ENCODE measurements around the gene CBY3. TPM values are rescaled to one million over a fixed set of nuclear protein-coding genes. Genes with fewer than 3 reads are reported as not detected.

The CBY3 gene
- total and polyA plus RNA-seq, 2 of the 4 experiments (the other 2 are of a cell fraction), result 0.18 TPM; not detected in 1

DNA sequence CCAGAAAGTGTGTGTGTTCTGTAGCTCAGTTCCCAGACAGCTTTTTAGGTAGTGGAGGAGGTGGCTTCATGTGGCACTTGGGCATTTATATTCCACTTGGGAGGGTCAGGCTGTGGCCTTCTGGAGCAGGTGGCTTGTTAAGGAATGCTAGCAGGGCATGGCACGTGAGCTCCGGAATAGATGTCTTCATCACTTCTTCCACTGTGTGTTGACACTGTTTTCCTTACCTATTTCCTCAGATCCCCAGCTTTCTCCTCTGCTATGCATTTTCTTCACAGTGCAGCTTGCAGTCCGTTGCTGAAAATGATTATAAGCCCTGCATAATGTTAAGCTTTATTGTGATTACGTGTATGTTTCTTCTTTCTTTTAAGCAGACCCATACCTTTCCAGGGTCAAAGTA lies 48.5 kb upstream of the CBY3 start:
- Histone ChIP-seq H3K27ac (ENCODE audit: insufficient read depth, low read length) (no peak overlapping the region), H3K4me3 (ENCODE audit: insufficient read depth, low read depth, low read length) (no peak overlapping the region), H3K56ac (ENCODE audit: extremely low read depth, insufficient read depth, low read length) (no peak overlapping the region), H4K5ac (ENCODE audit: low read depth, low read length) (no peak overlapping the region), H3K9me3 (ENCODE audit: control insufficient read depth, insufficient read depth, low read length) (no peaks in the 10 kb centered on the region), H3K23ac (ENCODE audit: low read depth, low read length) (no peak overlapping the region), H4K8ac (ENCODE audit: low read depth in 2 of 2, low read length in 2 of 2) (no peak overlapping the region), H2AK9ac (replicated peaks; ENCODE audit: low read depth, low read length, poor library complexity) (no peak overlapping the region), H3K14ac (replicated peaks; ENCODE audit: low read depth, low read length) (no peak overlapping the region), H3K36me3 (ENCODE audit: control insufficient read depth, insufficient read depth, low read length) (peaks cover 39% of the 10 kb centered on the region), H2BK20ac (ENCODE audit: low read depth, low read length) (no peak overlapping the region), H3K9me1 (ENCODE audit: insufficient read depth, low read length) (peaks cover 3% of the 10 kb centered on the region; the same call in 1 of the 2 replicates), H4K20me1 (ENCODE audit: insufficient read depth, low read length) (peaks cover 11% of the 10 kb centered on the region), H2AFZ (replicated peaks; ENCODE audit: low read length, poor library complexity) (no peak overlapping the region), H4K91ac (ENCODE audit: insufficient read depth, low read depth, low read length) (no peak overlapping the region), H2BK5ac (ENCODE audit: low read depth, low read length, poor library complexity, severe bottlenecking) (no peak overlapping the region), H3K9ac (ENCODE audit: low read depth, low read length) (no peak overlapping the region), H3K79me1 (ENCODE audit: low read depth in 1 of 2, low read length in 2 of 2) (peaks cover 13 to 24% of the 10 kb centered on the region in 2 experiments), H3K4me1 (ENCODE audit: control insufficient read depth, insufficient read depth, low read length) (peaks cover 6% of the 10 kb centered on the region), H3K27me3 (ENCODE audit: control insufficient read depth, insufficient read depth, low read length) (no peaks in the 10 kb centered on the region), H3K4ac (ENCODE audit: low read depth, low read length) (no peak overlapping the region), H3K18ac (ENCODE audit: low read depth, low read length) (no peak overlapping the region), H2AK5ac (ENCODE audit: low read depth, low read length) (no peak overlapping the region), H2BK15ac (ENCODE audit: low read depth, low read length) (no peak overlapping the region), H2BK120ac (ENCODE audit: low read depth, low read length) (no peak overlapping the region), H3K4me2 (ENCODE audit: low read depth, low read length) (no peak overlapping the region)
- POLR2A ChIA-PET (ENCODE audit: unreplicated experiment), result no interaction called here
- TF ChIP-seq FOS (IDR thresholded peaks at IDR 0.05; ENCODE audit: low read depth, low read length), result no peak
- TF ChIP-seq SMC3 (IDR thresholded peaks at IDR 0.05; ENCODE audit: low read depth, low read length), result no peak
- TF ChIP-seq RCOR1 (IDR thresholded peaks at IDR 0.05; ENCODE audit: insufficient replicate concordance, low read length), result no peak
- no peak for TF ChIP-seq BHLHE40 (IDR thresholded peaks at IDR 0.05; ENCODE audit: low read depth, low read length)
- TF ChIP-seq MXI1 (IDR thresholded peaks at IDR 0.05; ENCODE audit: borderline replicate concordance, low read depth, low read length), result no peak
- TF ChIP-seq, protein P1, sequence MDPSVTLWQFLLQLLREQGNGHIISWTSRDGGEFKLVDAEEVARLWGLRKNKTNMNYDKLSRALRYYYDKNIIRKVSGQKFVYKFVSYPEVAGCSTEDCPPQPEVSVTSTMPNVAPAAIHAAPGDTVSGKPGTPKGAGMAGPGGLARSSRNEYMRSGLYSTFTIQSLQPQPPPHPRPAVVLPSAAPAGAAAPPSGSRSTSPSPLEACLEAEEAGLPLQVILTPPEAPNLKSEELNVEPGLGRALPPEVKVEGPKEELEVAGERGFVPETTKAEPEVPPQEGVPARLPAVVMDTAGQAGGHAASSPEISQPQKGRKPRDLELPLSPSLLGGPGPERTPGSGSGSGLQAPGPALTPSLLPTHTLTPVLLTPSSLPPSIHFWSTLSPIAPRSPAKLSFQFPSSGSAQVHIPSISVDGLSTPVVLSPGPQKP (IDR thresholded peaks at IDR 0.05; ENCODE audit: borderline replicate concordance, low read depth, low read length), result no peak
- no peak for TF ChIP-seq NFE2L2 (IDR thresholded peaks at IDR 0.05; ENCODE audit: low read depth, low read length)
- TF ChIP-seq RFX5 (IDR thresholded peaks at IDR 0.05; ENCODE audit: low read depth, low read length), result no peak
- no peak for TF ChIP-seq MAZ (IDR thresholded peaks at IDR 0.05; ENCODE audit: borderline replicate concordance, low read depth, low read length)
- dilution Hi-C loops (cut with HindIII; ENCODE audit: low sequenced_read_pairs, unreplicated experiment), result no loop called here
- DNase-seq (no peak), ATAC-seq (ENCODE audit: low read depth) (no peak)
- in situ Hi-C loops (cut with MboI; ENCODE audit: low sequenced_read_pairs), result no loop called here
- WGBS, 2 experiments (ENCODE audit: extremely low coverage in 2 of 2, insufficient read length in 1 of 2), result 100% methylated on average over 2 of the region's 4 CpGs; no CpG with 5 or more reads in 1 of the 2 experiments
- intact Hi-C loops (cut with micrococcal nuclease), result no loop called here
- CTCF ChIA-PET, result no interaction called here
- BruUV-seq (replicated peaks), result TSS peak; percentile 75
